Panc1 (cell line): ENCODE data around the gene ZNF518B.

ENCODE experiments used
- POLR2AphosphoS5 ChIP-seq: IDR thresholded peaks from 2 replicates; pipeline ENCODE4 v1.6.1; 2012; ENCODE audit warnings: mild to moderate bottlenecking, low read depth, low read length, moderate library complexity
- REST ChIP-seq, 2 experiments: IDR thresholded peaks; 2 replicates each; pipeline ENCODE4 v1.6.1; 2011 to 2012; ENCODE audit warnings: low read depth in 2 of 2, control low read depth in 1 of 2, low read length in 1 of 2, mild to moderate bottlenecking in 1 of 2, moderate library complexity in 1 of 2; ENCODE audit not compliant: insufficient read depth in 1 of 2

DNA sequence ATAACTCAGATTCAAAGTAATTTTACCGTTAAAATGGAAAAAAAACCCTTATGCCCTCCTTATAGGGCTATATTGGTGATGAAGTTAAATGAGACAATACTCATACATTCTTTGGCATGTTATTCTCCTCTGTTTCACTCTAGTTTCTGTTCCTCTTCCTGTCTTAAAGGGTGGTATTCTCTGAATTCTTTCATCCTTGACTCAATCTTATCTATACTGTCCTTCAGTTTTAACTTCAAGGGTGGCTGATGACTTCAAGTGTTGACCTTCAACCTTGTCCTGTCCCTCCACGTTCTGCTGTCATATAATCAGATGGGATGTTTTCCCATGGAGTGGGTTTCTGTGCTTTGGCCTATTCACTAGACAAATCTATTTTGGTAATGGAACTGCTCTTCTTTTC lies 44.0 kb downstream of the ZNF518B start:
- TF ChIP-seq POLR2AphosphoS5 (no peak), REST (IDR thresholded peaks at IDR 0.05; ENCODE audit: insufficient read depth in 1 of 2, low read depth in 2 of 2, low read length in 1 of 2) (no peak)
